Fibroblast of villous mesenchyme (primary cell): ENCODE results near the gene AQP9. TPM values are rescaled to one million over a fixed set of nuclear protein-coding genes. Genes with fewer than 3 reads are reported as not detected.

Experiments
- DNase-seq: peaks from one replicate; pipeline ENCODE4 v3.0.0-alpha.2; 2010; ENCODE audit warnings: low read depth
- H3K4me3 ChIP-seq: 2 replicates; pipeline ENCODE4 v1.5.1; 2011; ENCODE audit warnings: low read depth, mild to moderate bottlenecking, low read length
- CTCF ChIP-seq: IDR thresholded peaks from 2 replicates; pipeline ENCODE4 v1.5.1; 2012; ENCODE audit warnings: low read depth, mild to moderate bottlenecking, low read length; ENCODE audit not compliant: insufficient read depth
- total RNA-seq: library from RNA; depleted of rRNA; stranded (reverse); fragments of >200 nt; gene quantifications from 2 replicates; pipeline ENCODE4 v1.2.3, GENCODE V29; 2012

AQP9 gene
- total RNA-seq, 1 donor = not detected

- TF ChIP-seq CTCF = peak; percentile 54
- no peak overlapping the region for H3K4me3 ChIP-seq
- DNase-seq = no peak
Observed at GRCh38 chr15:58221591-58222241, 83.5 kb downstream of the AQP9 start.

- H3K4me3 ChIP-seq = no peak overlapping the region
- no peak for DNase-seq
- TF ChIP-seq CTCF = no peak
Observed at GRCh38 chr15:58222679-58223078, 84.5 kb downstream of the AQP9 start.

- H3K4me3 ChIP-seq = no peak overlapping the region
- no peak for DNase-seq
- no peak for TF ChIP-seq CTCF
Observed at GRCh38 chr15:58223432-58223831, 85.3 kb downstream of the AQP9 start.

- DNase-seq = no peak
- no peak for TF ChIP-seq CTCF
- H3K4me3 ChIP-seq = no peak overlapping the region
Observed at GRCh38 chr15:58224068-58224467, 85.9 kb downstream of the AQP9 start.

- TF ChIP-seq CTCF = peak; percentile 90
- H3K4me3 ChIP-seq = no peak overlapping the region
- DNase-seq = peak; percentile 88
Observed at GRCh38 chr15:58227706-58228543, 89.7 kb downstream of the AQP9 start.

GRCh38 chr15:58228718-58229117, 90.5 kb downstream of the AQP9 start:
- peak; percentile 83 for DNase-seq
- no peak overlapping the region for H3K4me3 ChIP-seq
- TF ChIP-seq CTCF = no peak
